Adrenal gland (tissue), 5 donors: ENCODE data around the gene CTBP1.

ENCODE experiments used
- CTCF ChIP-seq, 6 experiments: fragments of 450-650 bp in 4 of 6; fragments of 200-600 bp in 2 of 6; sonication (generic) in 1 of 6; IDR thresholded peaks; 1 replicate in 5 of 6; 2 replicates in 1 of 6; pipeline versions ENCODE4 v1.5.1 to v1.8.0; 2016 to 2021; ENCODE audit warnings: antibody characterized with exemption in 6 of 6, mild to moderate bottlenecking in 2 of 6, moderate library complexity in 1 of 6
- POLR2A ChIP-seq, 2 donors: fragments of 450-650 bp; IDR thresholded peaks; one replicate each; pipeline ENCODE4 v1.6.1; 2017; ENCODE audit warnings: antibody characterized with exemption in 2 of 2, mild to moderate bottlenecking in 2 of 2, moderate library complexity in 1 of 2
- donor health status: DM: no; HTN: no; CAD: no.

- no peak for TF ChIP-seq CTCF (IDR thresholded peaks at IDR 0.05)
- no peak for TF ChIP-seq POLR2A (IDR thresholded peaks at IDR 0.05)
These were observed 22.8 kb downstream of the CTBP1 start for GRCh38 chr4:1226144-1226481.
